Ovary (tissue), 9 donors: ENCODE results near the gene HSPA1L. TPM values are rescaled to one million over a fixed set of nuclear protein-coding genes. Genes with fewer than 3 reads are reported as not detected.
A peak's percentile ranks its signal among the peaks of the same experiment; 100 is the strongest.

Source experiments
- DNase-seq, 5 donors: peaks; one replicate each; pipeline ENCODE4 v3.0.0-alpha.2; 2019 to 2020
- H3K27ac ChIP-seq, 2 donors: fragments of 200-600 bp; one replicate each; pipeline versions ENCODE4 v1.5.1 to v1.8.0; 2019 to 2022
- H3K27me3 ChIP-seq: fragments of 200-600 bp; one replicate; pipeline ENCODE4 v1.8.0; 2022
- H3K36me3 ChIP-seq: fragments of 200-600 bp; sonication (generic); one replicate; pipeline ENCODE4 v1.5.1; 2019
- H3K4me1 ChIP-seq: one replicate; pipeline ENCODE4 v1.8.1; 2013; ENCODE audit warnings: mild to moderate bottlenecking, moderate library complexity; ENCODE audit not compliant: insufficient read depth
- H3K4me3 ChIP-seq: fragments of 200-600 bp; sonication (generic); one replicate; pipeline ENCODE4 v1.5.1; 2017
- H3K9me3 ChIP-seq, 2 donors: fragments of 200-600 bp in 1 of 2; sonication (generic) in 1 of 2; one replicate each; pipeline versions ENCODE4 v1.5.1 to v1.8.1; 2013 to 2019; ENCODE audit warnings: mild to moderate bottlenecking in 1 of 2, moderate library complexity in 1 of 2
- CTCF ChIP-seq, 3 donors: fragments of 450-650 bp in 2 of 3; fragments of 200-600 bp in 1 of 3; IDR thresholded peaks; one replicate each; pipeline versions ENCODE4 v1.5.1 to v1.8.0; 2016 to 2022; ENCODE audit warnings: antibody characterized with exemption in 3 of 3, mild to moderate bottlenecking in 1 of 3
- EP300 ChIP-seq: sonication (generic); formaldehyde crosslinking; IDR thresholded peaks from one replicate; pipeline ENCODE4 v1.6.1; 2017; ENCODE audit warnings: antibody characterized with exemption
- POLR2A ChIP-seq: fragments of 450-650 bp; IDR thresholded peaks from one replicate; pipeline ENCODE4 v1.6.1; 2017; ENCODE audit warnings: antibody characterized with exemption, mild to moderate bottlenecking, moderate library complexity
- WGBS, 3 donors: extraction: QIAGEN DNeasy Blood & Tissue Kit in 1 of 3; methylation state at CpG; one replicate each; pipeline versions ENCODE4 v1.1.5 to v1.1.7; 2013 to 2017; 5-methylcytosine and 5-hydroxymethylcytosine counted together
- intact Hi-C, 4 donors: fragments of 100-400 bp; cut with DNase I; formaldehyde crosslinking; loops; one replicate each; pipeline versions ENCODE4 v1.11.0 to v1.15.1; 2022 to 2023
- polyA plus RNA-seq, 2 donors: library from polyadenylated mRNA; stranded (reverse); fragments of 200-250 nt in 1 of 2; fragments of 350-450 nt in 1 of 2; fragmentation: Illumina TruSeq in 1 of 2; extraction: RNeasy Lipid Tissue Mini Kit (QIAGEN cat#74804) in 1 of 2; gene quantifications; one replicate each; pipeline ENCODE4 v1.2.3, GENCODE V29; 2013 to 2014
- total RNA-seq, 7 donors: library from RNA; depleted of rRNA in 2 of 7; stranded (reverse); fragments of >200 nt in 2 of 7; fragmentation: NEBNext Ultra II Directional in 3 of 7; extraction: Animal tissue kit (Norgen Biotek cat#: 25700) in 3 of 7; gene quantifications; one replicate each; pipeline versions ENCODE4 v1.1.0 to v1.2.4, GENCODE V29; 2016 to 2023
- donor health status: DM: no; HTN: no; CAD: no; lungs with moderate emphysema.
- donor health status: DM: no; HTN: no; CAD: no.
- donor health status: Bipolar disorder and iron deficiency.
- donor health status: DM: yes; HTN: yes; CAD: no.
- donor health status: DM: no; HTN: no; CAD: no.
- donor health status: DM: yes; HTN: yes; CAD: no.

Gene HSPA1L
- total and polyA plus RNA-seq, 9 donors, result 1.3 to 6.1 (median 3.9) TPM

GRCh38 chr6:31830886-31831335 is 15.8 kb upstream of the HSPA1L start:
- no peaks in the 10 kb centered on the region for H3K27me3 ChIP-seq

GRCh38 chr6:31829633-31830283 is 14.7 kb upstream of the HSPA1L start:
- peak in 4 of 5 donors; percentile 57 to 69 (median 64) for DNase-seq
- Histone ChIP-seq H3K4me1 (peaks cover 10% of the 10 kb centered on the region), H3K36me3 (no peaks in the 10 kb centered on the region), H3K27ac (peak overlapping the region in 1 of 2 donors; percentile 74), H3K27me3 (no peaks in the 10 kb centered on the region), H3K9me3 (no peaks in the 10 kb centered on the region), H3K4me3 (peak overlapping the region; percentile 64)
- intact Hi-C loops, result loop anchor here (2.0 to 10.0 kb wide), 9 partner anchors 32 to 285 kb away; partner anchors contain the start of genes CLIC1 (in 2 of the 4), DDAH2 (in 2 of the 4), LY6G5C (in 2 of the 4) and ATP6V1G2 (in 1 of the 4)
- peak in 2 of 3 donors; percentile 23 to 58 for TF ChIP-seq CTCF (IDR thresholded peaks at IDR 0.05)
- no peak for TF ChIP-seq EP300
- peak; percentile 18 for TF ChIP-seq POLR2A
- 0 to 2% (median 0%) methylated on average over 15 of the region's 15 CpGs for WGBS, 3 donors

More at GRCh38 chr6:31830886-31831335, 15.8 kb upstream of the HSPA1L start:
- peak overlapping the region; percentile 47 to 61 for H3K27ac ChIP-seq
- intact Hi-C loops, result loop anchor here (2.0 to 10.0 kb wide), 8 partner anchors 34 to 286 kb away; partner anchors contain the start of genes CLIC1 (in 2 of the 4), LY6G5C (in 2 of the 4), ATP6V1G2 (in 1 of the 4) and CSNK2B (in 1 of the 4)
- WGBS, 3 donors, result 49 to 54% (median 50%) methylated on average over 6 of the region's 6 CpGs
- no peaks in the 10 kb centered on the region for H3K9me3 ChIP-seq
- DNase-seq, result peak in 1 of 5 donors; percentile 13
- TF ChIP-seq CTCF (IDR thresholded peaks at IDR 0.05) (no peak), EP300 (no peak), POLR2A (no peak)
- H3K4me3 ChIP-seq, result peak overlapping the region; percentile 64
- no peaks in the 10 kb centered on the region for H3K36me3 ChIP-seq
- peaks cover 9% of the 10 kb centered on the region for H3K4me1 ChIP-seq

GRCh38 chr6:31827286-31828079 is 12.4 kb upstream of the HSPA1L start, which contains the start of gene HSPA1B:
HSPA1B (plus strand) TSS chr6:31827738; CDS start chr6:31827951, 213 bp downstream.
- peak; percentile 99 to 100 (median 100) for DNase-seq
- TF ChIP-seq EP300, result peak; percentile 96
- peak in 1 of 3 donors; percentile 46 for TF ChIP-seq CTCF (IDR thresholded peaks at IDR 0.05)
- TF ChIP-seq POLR2A, result peak; percentile 100
- Histone ChIP-seq H3K27ac (peak within 1 kb of the TSS; percentile 96 to 98), H3K4me3 (peak within 1 kb of the TSS; percentile 66), H3K4me1 (peaks cover 10% of the 10 kb centered on the region), H3K9me3 (no peaks in the 10 kb centered on the region), H3K27me3 (no peaks in the 10 kb centered on the region), H3K36me3 (no peaks in the 10 kb centered on the region)
- intact Hi-C loops, result loop anchor here in 1 of 4 donors (5.0 kb wide), 1 partner anchor 100 kb away; the partner anchor contains the start of gene DDAH2
- 0% methylated on average over 25 to 51 of the region's 56 CpGs for WGBS, 3 donors

- intact Hi-C loops, result loop anchor here in 1 of 4 donors (5.0 kb wide), 1 partner anchor 100 kb away; the partner anchor contains the start of gene DDAH2
These were observed 11.8 kb upstream of the HSPA1L start for GRCh38 chr6:31826793-31827285.

More at GRCh38 chr6:31826793-31827285, 11.8 kb upstream of the HSPA1L start:
- TF ChIP-seq CTCF (IDR thresholded peaks at IDR 0.05) (no peak), EP300 (no peak), POLR2A (peak; percentile 72)
- Histone ChIP-seq H3K27me3 (no peaks in the 10 kb centered on the region), H3K36me3 (no peaks in the 10 kb centered on the region), H3K9me3 (no peaks in the 10 kb centered on the region), H3K4me1 (peaks cover 10% of the 10 kb centered on the region), H3K27ac (peak overlapping the region; percentile 91 to 96), H3K4me3 (peak overlapping the region; percentile 28)
- DNase-seq, result peak; percentile 84 to 91 (median 89)
- 0 to 1% (median 1%) methylated on average over 13 of the region's 13 CpGs for WGBS, 3 donors
